GM12892 (cell line): Measurements from ENCODE around the gene TRIM22.

Experiments used
- POLR2A ChIP-seq: IDR thresholded peaks from 2 replicates; pipeline ENCODE4 v1.6.1; 2011; ENCODE audit warnings: low read depth, low read length, control low read depth
- POLR2AphosphoS5 ChIP-seq: IDR thresholded peaks from 2 replicates; pipeline ENCODE4 v1.6.1; 2011; ENCODE audit warnings: low read depth, low read length, control low read depth
- TAF1 ChIP-seq: IDR thresholded peaks from 2 replicates; pipeline ENCODE4 v1.6.1; 2011; ENCODE audit warnings: low read depth, mild to moderate bottlenecking, control low read depth, low read length, borderline replicate concordance

DNA sequence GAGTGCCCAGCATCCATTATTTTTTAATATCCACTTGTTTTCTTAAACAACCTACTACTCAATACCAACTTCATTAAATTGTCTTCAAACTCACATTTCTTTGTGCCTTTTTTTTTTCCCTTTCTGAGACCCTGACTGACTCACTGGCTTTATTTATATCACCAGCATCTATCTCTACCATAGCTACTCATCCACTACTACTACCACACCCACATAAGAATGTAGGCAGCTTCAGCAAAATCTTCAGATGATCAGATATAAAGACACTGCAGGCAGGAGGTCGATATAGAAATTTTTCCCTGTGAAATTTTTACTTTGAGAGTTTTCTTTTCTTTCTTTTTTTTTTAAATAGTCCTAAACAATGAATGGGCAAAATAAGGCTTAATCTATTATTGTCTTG lies 48.8 kb downstream of the TRIM22 start:
- TF ChIP-seq POLR2A (no peak), TAF1 (no peak), POLR2AphosphoS5 (no peak)
